OCI-LY3 (cell line): ENCODE measurements around the gene SOCS7.

Source experiments
- H2AFZ ChIP-seq: fragments of 200-600, 300-600 bp; shearing (Covaris generic); 2 replicates; pipeline ENCODE4 v1.6.0; 2014; ENCODE audit warnings: antibody characterized with exemption, low read depth, low read length
- H3K27ac ChIP-seq: fragments of 200-600, 300-600 bp; sonication (generic); 2 replicates; pipeline ENCODE4 v1.5.1; 2014; ENCODE audit warnings: mild to moderate bottlenecking, low read length, moderate library complexity, mixed read lengths
- H3K27me3 ChIP-seq: fragments of 200-600, 300-600 bp; sonication (generic); 2 replicates; pipeline ENCODE4 v1.6.1; 2014; ENCODE audit warnings: low read depth, low read length, mixed read lengths
- H3K36me3 ChIP-seq: fragments of 200-600, 300-600 bp; sonication (generic); replicated peaks from 2 replicates; pipeline ENCODE3; 2014; ENCODE audit warnings: low read depth, low read length, mixed read lengths
- H3K4me1 ChIP-seq: fragments of 300-600, 200-600 bp; sonication (generic); 2 replicates; pipeline ENCODE4 v1.6.1; 2014; ENCODE audit warnings: low read length, mixed read lengths
- H3K4me2 ChIP-seq: fragments of 200-600, 300-600 bp; sonication (generic); 2 replicates; pipeline ENCODE4 v1.6.1; 2014; ENCODE audit warnings: low read length, mixed read lengths
- H3K4me3 ChIP-seq: fragments of 300-600, 200-600 bp; sonication (generic); 2 replicates; pipeline ENCODE4 v1.5.1; 2014; ENCODE audit warnings: antibody characterized with exemption, mild to moderate bottlenecking, low read length, moderate library complexity
- H3K79me2 ChIP-seq: fragments of 300-600, 200-600 bp; shearing (Covaris generic); 2 replicates; pipeline ENCODE4 v1.6.1; 2014; ENCODE audit warnings: mild to moderate bottlenecking, low read length, mixed read lengths
- H3K9ac ChIP-seq: fragments of 300-600, 200-600 bp; shearing (Covaris generic); 2 replicates; pipeline ENCODE4 v1.6.0; 2014; ENCODE audit warnings: mild to moderate bottlenecking, low read length, moderate library complexity
- H3K9me3 ChIP-seq: fragments of 200-600, 300-600 bp; shearing (Covaris generic); 2 replicates; pipeline ENCODE4 v1.6.1; 2014; ENCODE audit warnings: low read length, mixed read lengths; ENCODE audit not compliant: insufficient read depth
- H4K20me1 ChIP-seq: fragments of 200-600, 300-600 bp; sonication (generic); 2 replicates; pipeline ENCODE4 v1.6.1; 2016; ENCODE audit warnings: low read length, mixed read lengths; ENCODE audit not compliant: insufficient read depth
- CTCF ChIP-seq: fragments of 200-600, 300-600 bp; sonication (generic); IDR thresholded peaks from 2 replicates; pipeline ENCODE4 v1.5.1; 2014; ENCODE audit warnings: antibody characterized with exemption, low read length, low read depth
- EZH2phosphoT487 ChIP-seq: fragments of 200-600 bp; shearing (Covaris generic); IDR thresholded peaks from 2 replicates; pipeline ENCODE4 v1.6.1; 2018; ENCODE audit warnings: antibody characterized with exemption, mixed run types, low read depth

SOCS7 gene

GRCh38 chr17:38322156-38322779 is 29.4 kb upstream of the SOCS7 start:
- Histone ChIP-seq H3K4me2 (no peak overlapping the region), H3K9me3 (no peaks in the 10 kb centered on the region), H3K27ac (no peak overlapping the region), H3K9ac (no peak overlapping the region), H3K36me3 (peaks cover 14% of the 10 kb centered on the region), H3K4me1 (no peaks in the 10 kb centered on the region), H3K4me3 (no peak overlapping the region), H4K20me1 (no peaks in the 10 kb centered on the region), H3K79me2 (no peaks in the 10 kb centered on the region), H3K27me3 (no peaks in the 10 kb centered on the region), H2AFZ (no peak overlapping the region)
- TF ChIP-seq EZH2phosphoT487, result no peak
- TF ChIP-seq CTCF, result peak; percentile 28

GRCh38 chr17:38322897-38323296 is 28.7 kb upstream of the SOCS7 start:
- TF ChIP-seq CTCF, result no peak
- no peak for TF ChIP-seq EZH2phosphoT487
- H4K20me1 ChIP-seq, result no peaks in the 10 kb centered on the region

GRCh38 chr17:38324141-38324697 is 27.4 kb upstream of the SOCS7 start:
- TF ChIP-seq CTCF (no peak), EZH2phosphoT487 (no peak)
- Histone ChIP-seq H3K4me1 (no peaks in the 10 kb centered on the region), H4K20me1 (no peaks in the 10 kb centered on the region), H3K36me3 (peaks cover 12% of the 10 kb centered on the region), H3K4me2 (no peak overlapping the region), H3K9ac (no peak overlapping the region), H3K4me3 (no peak overlapping the region), H2AFZ (no peak overlapping the region), H3K79me2 (no peaks in the 10 kb centered on the region), H3K27me3 (no peaks in the 10 kb centered on the region), H3K27ac (no peak overlapping the region), H3K9me3 (no peaks in the 10 kb centered on the region)

More at GRCh38 chr17:38322897-38323296, 28.7 kb upstream of the SOCS7 start:
- Histone ChIP-seq H3K4me1 (no peaks in the 10 kb centered on the region), H3K9me3 (no peaks in the 10 kb centered on the region), H3K27ac (no peak overlapping the region), H3K4me2 (no peak overlapping the region), H3K9ac (no peak overlapping the region), H3K79me2 (no peaks in the 10 kb centered on the region), H2AFZ (no peak overlapping the region), H3K36me3 (peaks cover 14% of the 10 kb centered on the region), H3K27me3 (no peaks in the 10 kb centered on the region), H3K4me3 (no peak overlapping the region)

- H3K4me3 ChIP-seq, result no peak overlapping the region
- H3K4me1 ChIP-seq, result no peaks in the 10 kb centered on the region
- no peaks in the 10 kb centered on the region for H3K79me2 ChIP-seq
- H3K4me2 ChIP-seq, result no peak overlapping the region
- H3K27me3 ChIP-seq, result no peaks in the 10 kb centered on the region
- no peak overlapping the region for H2AFZ ChIP-seq
- TF ChIP-seq CTCF (no peak), EZH2phosphoT487 (no peak)
- no peak overlapping the region for H3K9ac ChIP-seq
- no peaks in the 10 kb centered on the region for H3K9me3 ChIP-seq
- H3K27ac ChIP-seq, result no peak overlapping the region
- H4K20me1 ChIP-seq, result no peaks in the 10 kb centered on the region
- peaks cover 10% of the 10 kb centered on the region for H3K36me3 ChIP-seq
These were observed 26.9 kb upstream of the SOCS7 start for GRCh38 chr17:38324772-38325171.
